ENCODE data around the gene OR2T34.
A peak's percentile ranks its signal among the peaks of the same experiment; 100 is the strongest.
"Not testable (repeated sequence)": the region's sequence is repeated elsewhere in the genome, so short reads cannot be mapped to it uniquely, and the experiment has no call there.

The OR2T34 gene

GRCh38 chr1:248565530-248566373 lies 8.8 kb downstream of the OR2T34 start:
- FAIRE-seq: peak; percentile 83

GRCh38 chr1:248562672-248563071 lies 11.9 kb downstream of the OR2T34 start, which contains the start of gene OR2T29:
TSS of gene OR2T29 (minus strand) at chr1:248562772. CDS start at chr1:248559491, 3,281 bp downstream.
- not testable (repeated sequence) for DNase-seq (ENCODE audit: extremely low spot score, insufficient read length, low read depth); FAIRE-seq

More at GRCh38 chr1:248565530-248566373, 8.8 kb downstream of the OR2T34 start:
- DNase-seq (ENCODE audit: extremely low spot score, insufficient read length, low read depth): not testable (repeated sequence)

- FAIRE-seq; DNase-seq (ENCODE audit: extremely low spot score, insufficient read length, low read depth): not testable (repeated sequence)
Measured at GRCh38 chr1:248551027-248551426, 23.5 kb downstream of the OR2T34 start.

- not testable (repeated sequence) for FAIRE-seq; DNase-seq (ENCODE audit: extremely low spot score, insufficient read length, low read depth)
Measured at GRCh38 chr1:248547383-248547782, 27.2 kb downstream of the OR2T34 start.

GRCh38 chr1:248537449-248537848 lies 37.1 kb downstream of the OR2T34 start:
- peak; percentile 83 for FAIRE-seq

More at GRCh38 chr1:248537449-248537848, 37.1 kb downstream of the OR2T34 start:
- DNase-seq (ENCODE audit: extremely low spot score, insufficient read length, low read depth): not testable (repeated sequence)
